ENCODE data around the gene SH3BGRL2.
"Not testable (repeated sequence)": the region's sequence is repeated elsewhere in the genome, so short reads cannot be mapped to it uniquely, and the experiment has no call there.

Gene SH3BGRL2

GRCh38 chr6:79704200-79704599 lies 73.1 kb downstream of the SH3BGRL2 start:
- DNase-seq: no peak

GRCh38 chr6:79705456-79705995 lies 74.4 kb downstream of the SH3BGRL2 start:
- no peak for DNase-seq

- DNase-seq: no peak
These were observed 75.4 kb downstream of the SH3BGRL2 start for GRCh38 chr6:79706527-79706926.

GRCh38 chr6:79707621-79708020 lies 76.5 kb downstream of the SH3BGRL2 start:
- DNase-seq: no peak

GRCh38 chr6:79708095-79708791 lies 77.1 kb downstream of the SH3BGRL2 start:
- no peak for DNase-seq

GRCh38 chr6:79710127-79710526 lies 79.0 kb downstream of the SH3BGRL2 start:
- DNase-seq: peak in 1 of 3 experiments; percentile 30

- DNase-seq: no peak
These were observed 80.0 kb downstream of the SH3BGRL2 start for GRCh38 chr6:79711167-79711566.

GRCh38 chr6:79712144-79712543 lies 81.0 kb downstream of the SH3BGRL2 start:
- no peak for DNase-seq

GRCh38 chr6:79712616-79713135 lies 81.5 kb downstream of the SH3BGRL2 start:
- no peak for DNase-seq

- peak; percentile 13 to 57 (median 35) for DNase-seq
These were observed 82.7 kb downstream of the SH3BGRL2 start for GRCh38 chr6:79713701-79714322.

GRCh38 chr6:79717989-79718388 lies 86.9 kb downstream of the SH3BGRL2 start:
- DNase-seq: no peak

GRCh38 chr6:79718509-79719247 lies 87.5 kb downstream of the SH3BGRL2 start:
- no peak for DNase-seq

- DNase-seq: no peak
These were observed 88.3 kb downstream of the SH3BGRL2 start for GRCh38 chr6:79719248-79719960.

GRCh38 chr6:79724816-79725215 lies 93.7 kb downstream of the SH3BGRL2 start:
- DNase-seq: no peak

- no peak for DNase-seq
These were observed 100.3 kb downstream of the SH3BGRL2 start for GRCh38 chr6:79731471-79731870.

GRCh38 chr6:79733388-79733787 lies 102.3 kb downstream of the SH3BGRL2 start:
- no peak for DNase-seq

- no peak for DNase-seq
These were observed 103.2 kb downstream of the SH3BGRL2 start for GRCh38 chr6:79734374-79734773.

- DNase-seq: no peak
These were observed 104.1 kb downstream of the SH3BGRL2 start for GRCh38 chr6:79735183-79735582.

- peak in 1 of 3 experiments; percentile 38 for DNase-seq
These were observed 106.0 kb downstream of the SH3BGRL2 start for GRCh38 chr6:79737172-79737571.

GRCh38 chr6:79742030-79742429 lies 110.9 kb downstream of the SH3BGRL2 start:
- peak in 1 of 3 experiments; percentile 10 for DNase-seq

- DNase-seq: not testable (repeated sequence)
These were observed 114.2 kb downstream of the SH3BGRL2 start for GRCh38 chr6:79745282-79745681.

GRCh38 chr6:79746325-79746724 lies 115.2 kb downstream of the SH3BGRL2 start:
- DNase-seq: not testable (repeated sequence)

- peak; percentile 32 to 84 (median 66) for DNase-seq
These were observed 119.7 kb downstream of the SH3BGRL2 start for GRCh38 chr6:79750806-79751205.
